Hematopoietic multipotent progenitor cell treated with erythropoietin and hydrocortisone succinate and interleukin-3 and kit ligand, for 17 days (in vitro differentiated cells): ENCODE measurements around the gene GJA9.
A peak's percentile ranks its signal among the peaks of the same experiment; 100 is the strongest.
"Not testable (repeated sequence)": the region's sequence is repeated elsewhere in the genome, so short reads cannot be mapped to it uniquely, and the experiment has no call there.

Source experiments
- DNase-seq: peaks from one replicate; pipeline ENCODE4 v3.0.0-alpha.2; 2015; ENCODE audit warnings: low spot score

GJA9 gene

GRCh38 chr1:38881487-38881886, at the start of gene GJA9:
GJA9 (minus strand) TSS chr1:38881587; CDS start chr1:38876098, 5,489 bp downstream.
- no peak for DNase-seq

GRCh38 chr1:38929476-38929875, 48.1 kb upstream of the GJA9 start:
- no peak for DNase-seq

GRCh38 chr1:38929054-38929453, 47.7 kb upstream of the GJA9 start:
- DNase-seq = no peak

- no peak for DNase-seq
These were observed 44.7 kb upstream of the GJA9 start for GRCh38 chr1:38926091-38926490.

- DNase-seq = no peak
These were observed 44.0 kb upstream of the GJA9 start for GRCh38 chr1:38925391-38925790.

- DNase-seq = no peak
These were observed 42.2 kb upstream of the GJA9 start for GRCh38 chr1:38923607-38924006.

GRCh38 chr1:38919130-38919529, 37.7 kb upstream of the GJA9 start:
- no peak for DNase-seq

GRCh38 chr1:38918568-38918967, 37.2 kb upstream of the GJA9 start:
- DNase-seq = no peak

- DNase-seq = no peak
These were observed 36.4 kb upstream of the GJA9 start for GRCh38 chr1:38917772-38918171.

- DNase-seq = no peak
These were observed 36.0 kb upstream of the GJA9 start for GRCh38 chr1:38917337-38917736.

GRCh38 chr1:38915352-38915948, 34.1 kb upstream of the GJA9 start:
- DNase-seq = peak; percentile 50

GRCh38 chr1:38914908-38915307, 33.5 kb upstream of the GJA9 start:
- DNase-seq = not testable (repeated sequence)

GRCh38 chr1:38908821-38909220, 27.4 kb upstream of the GJA9 start:
- no peak for DNase-seq

GRCh38 chr1:38905985-38906384, 24.6 kb upstream of the GJA9 start:
- no peak for DNase-seq

GRCh38 chr1:38899560-38899959, 18.2 kb upstream of the GJA9 start:
- no peak for DNase-seq

- DNase-seq = no peak
These were observed 17.4 kb upstream of the GJA9 start for GRCh38 chr1:38898653-38899230.

GRCh38 chr1:38896169-38896568, 14.8 kb upstream of the GJA9 start:
- no peak for DNase-seq

GRCh38 chr1:38892976-38893375, 11.6 kb upstream of the GJA9 start:
- DNase-seq = no peak

GRCh38 chr1:38891753-38892152, 10.4 kb upstream of the GJA9 start:
- DNase-seq = no peak

- DNase-seq = no peak
These were observed 8.2 kb upstream of the GJA9 start for GRCh38 chr1:38889589-38889988.

- no peak for DNase-seq
These were observed 7.3 kb upstream of the GJA9 start for GRCh38 chr1:38888423-38889333.

- no peak for DNase-seq
These were observed 3.7 kb upstream of the GJA9 start for GRCh38 chr1:38885092-38885491.

GRCh38 chr1:38875811-38876210, 5.6 kb downstream of the GJA9 start:
- DNase-seq = no peak
